ENCODE measurements around the gene NTM.
"Not testable (repeated sequence)": the region's sequence is repeated elsewhere in the genome, so short reads cannot be mapped to it uniquely, and the experiment has no call there.

NTM gene

DNA sequence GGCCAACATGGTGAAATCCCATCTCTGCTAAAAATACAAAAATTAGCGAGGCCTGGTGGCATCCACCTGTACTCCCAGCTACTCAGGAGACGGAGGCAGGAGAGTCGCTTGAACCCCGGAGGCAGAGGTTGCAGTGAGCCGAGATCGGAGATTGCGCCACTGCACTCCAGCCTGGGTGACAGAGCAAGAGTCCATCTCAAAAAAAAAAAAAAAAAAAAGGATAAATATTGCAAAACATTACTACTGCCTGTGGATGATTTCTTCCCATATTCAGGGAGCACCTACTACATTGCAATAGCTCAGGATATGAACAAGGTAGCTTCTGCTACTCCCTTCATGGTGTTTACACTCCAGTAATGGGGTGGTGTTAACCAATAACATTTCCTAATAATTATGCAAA is 980.6 kb downstream of the NTM start:
- DNase-seq: no peak

DNA sequence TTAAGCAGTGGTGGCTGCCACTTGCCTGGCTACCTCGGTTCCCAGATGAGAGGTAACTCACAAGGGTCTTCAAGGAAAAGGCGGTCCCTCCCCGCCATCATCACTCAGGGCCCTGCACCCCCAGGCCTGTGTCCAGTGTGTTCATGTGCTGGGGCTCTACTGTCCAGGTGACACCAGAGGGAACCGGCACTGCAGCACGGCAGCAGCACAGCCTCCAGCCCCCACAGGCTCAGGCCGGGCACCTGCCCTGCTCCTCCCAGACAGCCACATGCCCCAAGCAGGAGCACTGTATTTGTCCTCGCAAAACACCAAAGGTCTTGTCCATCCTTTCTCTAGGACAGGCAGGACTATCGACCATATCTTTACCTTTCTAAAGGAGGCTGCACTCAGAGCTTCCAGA is 982.1 kb downstream of the NTM start:
- DNase-seq: no peak

DNA sequence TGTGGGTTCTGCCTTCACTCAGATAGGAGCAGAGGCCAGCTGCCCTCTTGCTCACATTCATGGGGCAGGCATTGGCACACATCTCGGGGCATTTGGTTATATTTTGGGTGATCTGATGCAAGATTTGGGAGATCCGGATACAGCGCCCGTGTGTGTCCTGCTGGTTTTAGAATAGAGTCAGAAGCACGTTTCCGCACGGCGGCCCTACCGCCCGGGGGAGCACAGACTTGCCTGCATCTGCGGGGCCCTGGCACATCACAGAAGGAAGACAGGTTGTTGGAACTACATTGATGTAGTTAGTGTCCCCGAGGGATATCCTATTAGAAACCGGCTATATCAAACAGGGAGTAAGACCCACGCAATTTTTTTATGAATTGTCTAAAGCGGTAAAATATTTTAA is 982.8 kb downstream of the NTM start:
- DNase-seq: no peak

- no peak for DNase-seq
These were observed 987.6 kb downstream of the NTM start for GRCh38 chr11:132357811-132358572.

- no peak for DNase-seq
These were observed 988.1 kb downstream of the NTM start for GRCh38 chr11:132358573-132358953.

GRCh38 chr11:132361011-132361550 is 990.7 kb downstream of the NTM start:
- DNase-seq: no peak

DNA sequence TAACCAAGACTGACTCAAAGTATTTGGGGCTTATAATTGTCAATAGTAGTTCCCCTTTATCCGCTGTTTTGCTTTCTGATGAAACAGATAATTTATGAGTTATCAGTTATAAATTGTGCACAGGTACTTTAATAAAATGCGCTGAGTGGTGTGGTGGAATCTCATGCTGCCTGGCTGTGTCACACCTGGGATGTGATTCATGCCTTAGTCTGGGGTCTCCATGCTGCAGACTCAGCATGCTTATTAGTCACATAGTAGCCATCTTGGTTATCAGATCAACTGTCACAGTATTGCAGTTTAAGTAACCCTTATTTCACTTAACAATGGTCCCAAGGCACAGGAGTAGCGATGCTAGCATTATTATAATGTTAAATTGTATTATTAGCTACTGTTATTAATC is 995.2 kb downstream of the NTM start:
- no peak for DNase-seq

DNA sequence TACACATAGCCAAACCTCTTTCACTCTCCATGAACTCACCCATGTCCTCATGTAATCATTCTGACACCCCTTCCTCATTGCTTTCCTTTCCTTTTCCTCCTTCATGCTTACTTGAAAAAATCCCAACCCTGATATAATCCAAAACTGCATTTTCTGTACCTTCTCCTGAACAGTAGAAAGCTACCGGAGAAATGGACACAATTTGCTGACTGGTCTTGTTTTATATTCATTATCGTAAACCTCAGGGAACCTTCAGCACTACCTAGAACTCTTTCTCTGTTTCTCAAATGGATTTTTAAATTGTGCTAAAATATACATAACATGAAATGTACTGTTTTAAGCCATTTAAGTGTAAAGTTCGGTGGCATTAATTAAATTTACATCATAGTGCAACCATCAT is 996.9 kb downstream of the NTM start:
- no peak for DNase-seq

DNA sequence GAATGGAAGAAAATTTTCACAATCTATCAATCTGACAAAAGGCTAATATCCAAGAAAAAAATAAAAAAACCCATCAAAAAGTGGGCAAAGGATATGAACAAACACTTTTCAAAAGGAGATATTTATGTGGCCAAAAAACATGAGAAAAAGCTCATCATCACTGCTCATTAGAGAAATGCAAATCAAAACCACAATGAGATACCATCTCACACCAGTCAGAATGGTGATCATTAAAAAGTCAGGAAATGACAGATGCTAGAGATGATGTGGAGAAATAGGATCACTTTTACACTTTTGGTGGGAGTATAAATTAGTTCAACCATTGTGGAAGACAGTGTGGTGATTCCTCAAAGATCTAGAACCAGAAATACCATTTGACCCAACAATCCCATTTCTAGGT is 999.7 kb downstream of the NTM start:
- DNase-seq: not testable (repeated sequence)

GRCh38 chr11:132373405-132374143 is 1003.2 kb downstream of the NTM start:
- DNase-seq: no peak

DNA sequence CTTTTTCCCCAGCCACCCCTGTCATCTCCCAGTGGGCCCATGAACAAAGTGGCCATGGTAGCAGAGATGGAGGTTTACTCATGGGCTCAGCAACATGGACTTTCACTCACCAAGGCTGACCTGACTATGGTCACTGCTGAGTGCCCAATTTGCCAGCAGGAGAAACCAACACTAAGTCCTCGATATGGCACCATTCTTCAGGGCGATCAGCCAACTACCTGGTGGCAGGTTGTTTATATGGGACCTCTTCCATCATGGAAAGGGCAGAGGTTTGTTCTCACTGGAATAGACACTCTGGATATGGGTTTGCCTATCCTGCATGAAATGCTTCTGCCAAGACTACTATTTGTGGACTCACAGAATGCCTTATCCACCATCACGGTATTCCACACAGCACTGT is 1009.1 kb downstream of the NTM start:
- DNase-seq: no peak
